Stomach (tissue), 9 donors: ENCODE results near the gene C19orf67. TPM values are rescaled to one million over a fixed set of nuclear protein-coding genes. Genes with fewer than 3 reads are reported as not detected.
"Not testable (repeated sequence)": the region's sequence is repeated elsewhere in the genome, so short reads cannot be mapped to it uniquely, and the experiment has no call there.

Experiments
- DNase-seq, 2 donors: peaks; one replicate each; pipeline versions ENCODE4 v3.0.0 to v3.0.0-alpha.2; 2013 to 2019
- H3K27ac ChIP-seq, 5 donors: fragments of 200-600 bp in 4 of 5; sonication (generic) in 4 of 5; one replicate each; pipeline ENCODE4 v1.5.1; 2013 to 2019; ENCODE audit warnings: mild to moderate bottlenecking in 1 of 5, moderate library complexity in 1 of 5
- H3K27me3 ChIP-seq, 3 donors: fragments of 200-600 bp; sonication (generic); one replicate each; pipeline ENCODE4 v1.5.1; 2017 to 2019; ENCODE audit warnings: mixed run types in 1 of 3
- H3K36me3 ChIP-seq, 4 donors: fragments of 200-600 bp; sonication (generic); 1 replicate in 3 of 4; 2 replicates in 1 of 4; pipeline ENCODE4 v1.5.1; 2016 to 2019
- H3K4me1 ChIP-seq, 4 donors: fragments of 200-600 bp; sonication (generic); one replicate each; pipeline ENCODE4 v1.5.1; 2016 to 2019
- H3K4me3 ChIP-seq, 4 donors: fragments of 200-600 bp; sonication (generic) in 3 of 4; one replicate each; pipeline ENCODE4 v1.5.1; 2016 to 2019; ENCODE audit warnings: mild to moderate bottlenecking in 1 of 4
- H3K9me3 ChIP-seq, 4 donors: fragments of 200-600 bp; sonication (generic); one replicate each; pipeline ENCODE4 v1.5.1; 2016 to 2019
- EP300 ChIP-seq: sonication (generic); formaldehyde crosslinking; IDR thresholded peaks from one replicate; pipeline ENCODE4 v1.6.1; 2017; ENCODE audit warnings: antibody characterized with exemption
- POLR2A ChIP-seq, 4 donors: fragments of 450-650 bp; IDR thresholded peaks; one replicate each; pipeline ENCODE4 v1.6.1; 2016; ENCODE audit warnings: antibody characterized with exemption in 4 of 4, control low read depth in 2 of 4, mild to moderate bottlenecking in 1 of 4, moderate library complexity in 1 of 4
- POLR2AphosphoS5 ChIP-seq, 3 donors: sonication (generic); formaldehyde crosslinking; IDR thresholded peaks; one replicate each; pipeline ENCODE4 v1.6.1; 2016; ENCODE audit warnings: antibody characterized with exemption in 3 of 3
- WGBS, 5 donors: extraction: QIAGEN DNeasy Blood & Tissue Kit in 3 of 5; methylation state at CpG; one replicate each; pipeline versions ENCODE4 v1.1.5 to v1.1.7; 2013 to 2018; 5-methylcytosine and 5-hydroxymethylcytosine counted together
- intact Hi-C: fragments of 100-400 bp; cut with DNase I; formaldehyde crosslinking; loops from one replicate; pipeline ENCODE4 v1.15.1; 2023; ENCODE audit warnings: low total_unique reads
- polyA plus RNA-seq, 3 donors: library from polyadenylated mRNA; stranded (reverse); fragments of 200-250 nt; gene quantifications; one replicate each; pipeline ENCODE4 v1.2.3, GENCODE V29; 2013
- total RNA-seq, 5 donors: library from RNA; depleted of rRNA; stranded (reverse); fragments of >200 nt; gene quantifications; one replicate each; pipeline versions ENCODE4 v1.1.0 to v1.2.3, GENCODE V29; 2014 to 2016
- TF ChIP-seq, protein P1 (sequence below), 7 experiments: fragments of 450-650 bp in 4 of 7; fragments of 200-600 bp in 3 of 7; sonication (generic) in 3 of 7; IDR thresholded peaks; one replicate each; pipeline ENCODE4 v1.5.1; 2016 to 2019; ENCODE audit warnings: antibody characterized with exemption in 7 of 7, control low read depth in 2 of 7, mild to moderate bottlenecking in 1 of 7
- donor health status: healthy with polysubstance abuse.
- donor health status: Bipolar disorder and iron deficiency.
- donor health status: healthy.

C19orf67 gene
- total and polyA plus RNA-seq, 8 donors, result 0.50 TPM; not detected in 7

DNA sequence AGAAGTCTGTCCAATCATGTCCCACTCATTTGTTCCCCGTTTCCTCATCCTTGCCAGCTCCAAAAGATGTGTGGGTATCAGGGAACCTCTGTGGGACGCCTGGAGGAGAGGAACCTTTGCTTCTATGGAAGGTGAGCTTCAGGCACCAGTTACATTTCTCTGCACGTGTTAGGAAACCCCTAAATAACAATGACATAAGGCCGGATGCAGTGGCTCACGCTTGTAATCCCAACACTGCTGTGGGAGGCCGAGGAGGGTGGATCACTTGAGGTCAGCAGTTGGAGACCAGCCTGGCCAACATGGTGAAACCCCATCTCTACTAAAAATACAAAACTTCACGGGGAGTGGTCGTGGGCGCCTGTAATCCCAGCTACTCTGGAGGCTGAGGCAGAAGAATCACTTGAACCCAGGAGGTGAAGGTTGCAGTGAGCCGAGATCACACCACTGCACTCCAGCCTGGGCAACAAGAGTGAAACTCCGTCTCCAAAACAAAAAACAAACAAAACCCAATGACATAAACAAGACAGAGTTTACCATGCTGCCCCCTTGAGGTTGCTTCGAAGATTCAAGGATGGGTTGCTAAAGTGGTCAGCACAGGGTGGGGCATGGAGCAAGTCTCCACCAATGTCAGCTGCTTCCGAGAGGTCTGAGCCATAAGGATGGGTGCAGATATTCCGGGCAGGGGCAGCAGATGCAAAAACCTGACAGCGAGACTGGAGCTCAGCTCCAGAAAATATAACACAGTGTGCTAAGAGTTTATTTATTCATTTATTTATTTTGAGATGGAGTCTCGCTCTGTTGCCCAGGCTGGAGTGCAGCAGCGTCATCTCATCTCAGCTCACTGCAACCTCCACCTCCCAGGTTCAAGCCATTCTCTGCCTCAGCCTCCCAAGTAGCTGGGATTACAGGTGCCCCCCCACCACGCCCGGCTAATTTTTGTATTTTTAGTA lies 42.6 kb downstream of the C19orf67 start:
- H3K27me3 ChIP-seq, intact Hi-C loops, H3K4me1 ChIP-seq, H3K9me3 ChIP-seq, H3K4me3 ChIP-seq: not testable (repeated sequence)
- TF ChIP-seq, protein P1, sequence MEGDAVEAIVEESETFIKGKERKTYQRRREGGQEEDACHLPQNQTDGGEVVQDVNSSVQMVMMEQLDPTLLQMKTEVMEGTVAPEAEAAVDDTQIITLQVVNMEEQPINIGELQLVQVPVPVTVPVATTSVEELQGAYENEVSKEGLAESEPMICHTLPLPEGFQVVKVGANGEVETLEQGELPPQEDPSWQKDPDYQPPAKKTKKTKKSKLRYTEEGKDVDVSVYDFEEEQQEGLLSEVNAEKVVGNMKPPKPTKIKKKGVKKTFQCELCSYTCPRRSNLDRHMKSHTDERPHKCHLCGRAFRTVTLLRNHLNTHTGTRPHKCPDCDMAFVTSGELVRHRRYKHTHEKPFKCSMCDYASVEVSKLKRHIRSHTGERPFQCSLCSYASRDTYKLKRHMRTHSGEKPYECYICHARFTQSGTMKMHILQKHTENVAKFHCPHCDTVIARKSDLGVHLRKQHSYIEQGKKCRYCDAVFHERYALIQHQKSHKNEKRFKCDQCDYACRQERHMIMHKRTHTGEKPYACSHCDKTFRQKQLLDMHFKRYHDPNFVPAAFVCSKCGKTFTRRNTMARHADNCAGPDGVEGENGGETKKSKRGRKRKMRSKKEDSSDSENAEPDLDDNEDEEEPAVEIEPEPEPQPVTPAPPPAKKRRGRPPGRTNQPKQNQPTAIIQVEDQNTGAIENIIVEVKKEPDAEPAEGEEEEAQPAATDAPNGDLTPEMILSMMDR (IDR thresholded peaks at IDR 0.05), result peak in 4 of 7 experiments; percentile 11 to 44 (median 33)
- WGBS, 5 donors, result 62 to 69% (median 67%) methylated on average over 19 of the region's 19 CpGs
- H3K36me3 ChIP-seq, result peaks cover 0 to 15% (median 2%) of the 10 kb centered on the region in 4 donors
- DNase-seq, result peak; percentile 41 to 87
- peak overlapping the region in 1 of 5 donors; percentile 20 for H3K27ac ChIP-seq

DNA sequence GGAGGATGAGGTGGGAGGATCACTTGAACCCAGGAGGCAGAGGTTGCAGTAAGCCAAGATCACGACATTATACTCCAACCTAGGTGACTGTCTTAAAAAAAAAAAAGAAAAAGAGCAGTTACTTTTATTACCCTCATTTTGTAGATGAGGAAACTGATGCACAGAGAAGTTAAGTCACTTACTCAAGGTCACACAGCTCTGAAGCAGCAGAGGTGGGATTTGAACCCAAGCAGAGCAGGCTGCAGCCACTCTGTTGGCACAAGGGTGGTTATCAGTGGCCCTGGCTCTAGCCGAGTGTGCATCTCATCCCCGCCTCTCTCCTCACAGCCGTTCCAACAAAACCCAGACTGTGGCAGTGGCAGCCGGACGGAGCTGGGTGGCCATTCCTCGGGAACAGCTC lies 46.4 kb downstream of the C19orf67 start:
- no peaks in the 10 kb centered on the region for H3K27me3 ChIP-seq
- no peak for DNase-seq
- no peaks in the 10 kb centered on the region for H3K9me3 ChIP-seq
- peaks cover 0 to 9% (median 2%) of the 10 kb centered on the region in 4 donors for H3K36me3 ChIP-seq
- H3K4me1 ChIP-seq, result peaks cover 0 to 7% (median 3%) of the 10 kb centered on the region in 4 donors
- intact Hi-C loops, result no loop called here
- no peak overlapping the region for H3K4me3 ChIP-seq
- no peak overlapping the region for H3K27ac ChIP-seq
- TF ChIP-seq POLR2A (IDR thresholded peaks at IDR 0.05), result no peak
- TF ChIP-seq, protein P1 (IDR thresholded peaks at IDR 0.05), result no peak
- no peak for TF ChIP-seq EP300
- no peak for TF ChIP-seq POLR2AphosphoS5 (IDR thresholded peaks at IDR 0.05)
- WGBS, 5 donors, result 84 to 98% (median 91%) methylated on average over 7 of the region's 7 CpGs

DNA sequence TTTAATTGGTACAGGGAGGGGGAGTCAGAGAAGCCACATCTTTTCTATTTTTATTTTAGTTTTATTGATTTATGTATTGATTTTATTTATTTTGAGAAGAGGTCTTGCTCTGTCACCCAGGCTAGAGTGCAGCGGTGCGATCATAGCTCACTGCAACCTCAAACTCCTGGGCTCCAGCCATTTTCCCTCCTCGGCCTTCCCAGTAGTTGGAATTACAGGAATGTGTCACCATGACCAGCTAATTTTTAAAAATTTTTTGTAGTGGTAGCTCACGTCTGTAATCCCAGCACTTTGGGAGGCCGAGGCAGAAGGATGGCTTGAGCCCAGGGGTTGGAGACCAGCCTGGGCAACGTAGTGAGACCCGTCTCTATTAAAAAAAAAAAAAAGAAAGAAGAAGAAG lies 49.9 kb downstream of the C19orf67 start:
- intact Hi-C loops, result no loop called here
- peaks cover 14 to 16% (median 15%) of the 10 kb centered on the region in 4 donors for H3K4me1 ChIP-seq
- no peak for TF ChIP-seq POLR2AphosphoS5 (IDR thresholded peaks at IDR 0.05)
- TF ChIP-seq, protein P1 (IDR thresholded peaks at IDR 0.05), result no peak
- WGBS, 5 donors, result 83 to 91% (median 87%) methylated on average over 7 of the region's 7 CpGs
- peaks cover 0 to 27% (median 9%) of the 10 kb centered on the region in 3 donors for H3K27me3 ChIP-seq
- no peak overlapping the region for H3K27ac ChIP-seq
- no peak overlapping the region for H3K4me3 ChIP-seq
- no peak for DNase-seq
- H3K9me3 ChIP-seq, result no peaks in the 10 kb centered on the region
- peaks cover 0 to 9% (median 2%) of the 10 kb centered on the region in 4 donors for H3K36me3 ChIP-seq

DNA sequence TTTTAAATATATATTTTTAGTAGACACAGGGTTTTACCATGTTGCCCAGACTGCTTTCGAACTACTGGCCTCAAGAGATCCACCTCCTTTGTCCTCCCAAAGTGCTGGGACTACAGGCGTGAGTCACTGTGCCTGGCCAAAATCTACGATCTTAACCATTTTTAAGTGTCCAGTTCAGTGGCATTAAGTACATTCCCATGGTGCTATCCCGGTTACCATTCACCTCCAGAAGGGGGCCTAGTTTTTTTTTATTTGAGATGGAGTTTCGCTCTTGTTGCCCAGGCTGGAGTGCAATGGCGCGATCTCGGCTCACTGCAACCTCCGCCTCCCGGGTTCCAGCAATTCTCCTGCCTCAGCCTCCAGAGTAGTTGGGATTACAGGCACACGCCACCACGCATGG lies 50.4 kb downstream of the C19orf67 start:
- H3K27ac ChIP-seq, H3K36me3 ChIP-seq, intact Hi-C loops, H3K9me3 ChIP-seq, H3K4me3 ChIP-seq, DNase-seq: not testable (repeated sequence)
- Histone ChIP-seq H3K27me3 (peaks cover 0 to 30% (median 9%) of the 10 kb centered on the region in 3 donors), H3K4me1 (peaks cover 14 to 16% (median 15%) of the 10 kb centered on the region in 4 donors)
- 89 to 91% (median 91%) methylated on average over 12 of the region's 12 CpGs for WGBS, 5 donors

DNA sequence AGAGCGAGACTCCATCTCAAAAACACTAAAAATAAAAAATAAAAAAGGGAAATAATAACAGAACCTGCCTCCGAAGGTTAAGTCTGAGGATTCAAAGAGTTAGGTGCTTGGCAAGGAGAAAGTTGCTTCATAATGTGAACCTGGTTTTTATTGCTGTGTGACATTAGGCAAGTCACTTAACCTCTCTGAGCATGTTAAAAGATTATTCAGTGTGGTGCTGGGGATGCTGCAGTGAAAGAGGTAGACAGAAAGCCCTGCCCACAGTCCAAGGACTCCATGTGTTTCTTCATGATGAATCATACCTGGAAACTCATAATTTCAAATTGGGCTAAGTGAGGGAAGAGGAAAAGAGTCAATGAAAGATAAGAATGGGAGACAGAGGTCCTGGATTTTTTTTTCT lies 51.6 kb downstream of the C19orf67 start:
- Histone ChIP-seq H3K9me3 (no peaks in the 10 kb centered on the region), H3K4me1 (peaks cover 14 to 16% (median 15%) of the 10 kb centered on the region in 4 donors), H3K27ac (no peak overlapping the region), H3K36me3 (no peaks in the 10 kb centered on the region), H3K4me3 (no peak overlapping the region), H3K27me3 (peaks cover 0 to 30% (median 9%) of the 10 kb centered on the region in 3 donors)
- TF ChIP-seq POLR2AphosphoS5 (IDR thresholded peaks at IDR 0.05), result no peak
- TF ChIP-seq EP300, result no peak
- TF ChIP-seq, protein P1 (IDR thresholded peaks at IDR 0.05), result no peak
- TF ChIP-seq POLR2A (IDR thresholded peaks at IDR 0.05), result no peak
- no peak for DNase-seq
- intact Hi-C loops, result no loop called here
- WGBS, 5 donors, result 96 to 100% (median 97%) methylated on average over 2 of the region's 2 CpGs
